HepG2 (cell line): ENCODE data around the gene KCNK6. TPM values are rescaled to one million over a fixed set of nuclear protein-coding genes. Genes with fewer than 3 reads are reported as not detected.

ENCODE experiments used
- BRD4 ChIP-seq: sonication (generic); formaldehyde crosslinking; IDR thresholded peaks from 2 replicates; pipeline ENCODE4 v1.4.0; 2020; ENCODE audit warnings: missing genetic modification reagents
- CREB1 ChIP-seq, 2 experiments: fragments of 450-650 bp in 1 of 2; IDR thresholded peaks; 2 replicates each; pipeline ENCODE4 v1.6.1; 2016 to 2017; ENCODE audit warnings: control low read depth in 1 of 2, mild to moderate bottlenecking in 1 of 2, missing compliant biosample characterization in 1 of 2, missing genetic modification characterization in 1 of 2
- GABPA ChIP-seq, 2 experiments: IDR thresholded peaks; 2 replicates each; pipeline ENCODE4 v1.6.1; 2011 to 2016; ENCODE audit warnings: low read depth in 2 of 2, low read length in 1 of 2, missing biosample characterization in 1 of 2, missing genetic modification characterization in 1 of 2
- KDM2A ChIP-seq: sonication (generic); formaldehyde crosslinking; IDR thresholded peaks from 2 replicates; pipeline ENCODE4 v1.4.0; 2020; ENCODE audit warnings: low read depth, missing genetic modification reagents, borderline replicate concordance
- KMT2B ChIP-seq: IDR thresholded peaks from 2 replicates; pipeline ENCODE4 v1.6.1; 2016; ENCODE audit warnings: missing genetic modification reagents, missing compliant biosample characterization
- NCOR1 ChIP-seq: fragments of 200-600 bp; sonication (generic); IDR thresholded peaks from 2 replicates; pipeline ENCODE4 v1.7.0; 2017; ENCODE audit warnings: antibody characterized with exemption, low read length, borderline replicate concordance
- RXRB ChIP-seq: IDR thresholded peaks from 2 replicates; pipeline ENCODE4 v1.6.1; 2016; ENCODE audit warnings: borderline replicate concordance, missing genetic modification reagents, missing compliant biosample characterization
- ZNF136 ChIP-seq: sonication (generic); formaldehyde crosslinking; IDR thresholded peaks from 2 replicates; pipeline ENCODE4 v1.8.1; 2022; ENCODE audit warnings: low read depth, mild to moderate bottlenecking, moderate library complexity, missing genetic modification reagents
- ZNF556 ChIP-seq: sonication (generic); formaldehyde crosslinking; IDR thresholded peaks from 2 replicates; pipeline ENCODE4 v1.4.0; 2020; ENCODE audit warnings: mild to moderate bottlenecking, missing genetic modification reagents, borderline replicate concordance
- ZNF773 ChIP-seq: sonication (generic); formaldehyde crosslinking; IDR thresholded peaks from 2 replicates; pipeline ENCODE4 v1.4.0; 2020; ENCODE audit warnings: missing genetic modification reagents, borderline replicate concordance
- polyA plus RNA-seq, 8 experiments: library from polyadenylated mRNA; depleted of rRNA in 3 of 8; stranded (reverse) in 7 of 8; unstranded in 1 of 8; fragments of >200 nt; fragmentation: Illumina TruSeq in 4 of 8; extraction: Trizol in 4 of 8; gene quantifications; 2 replicates each; pipeline versions ENCODE4 v1.2.1 to v1.2.3, GENCODE V29; 2011 to 2016; ENCODE audit warnings: low read depth in 4 of 8, missing spikeins in 1 of 8, mixed read lengths in 1 of 8; ENCODE audit not compliant: insufficient read depth in 1 of 8
- total RNA-seq, 5 experiments: library from RNA; depleted of rRNA; stranded (reverse); fragments of >200 nt; fragmentation: Illumina TruSeq; extraction: Trizol; gene quantifications; 2 replicates each; pipeline ENCODE4 v1.2.3, GENCODE V29; 2016; ENCODE audit warnings: low read depth in 1 of 5
- TF ChIP-seq, protein P1 (sequence below), 2 experiments: sonication (generic) in 1 of 2; formaldehyde crosslinking in 1 of 2; IDR thresholded peaks; 2 replicates each; pipeline versions ENCODE4 v1.4.0 to v1.6.1; 2018 to 2020; ENCODE audit warnings: missing genetic modification reagents in 2 of 2, borderline replicate concordance in 1 of 2, low read depth in 1 of 2, mild to moderate bottlenecking in 1 of 2, missing biosample characterization in 1 of 2
- TF ChIP-seq, protein P2 (sequence below): sonication (generic); formaldehyde crosslinking; IDR thresholded peaks from 2 replicates; pipeline ENCODE4 v1.4.0; 2020; ENCODE audit warnings: missing genetic modification reagents, borderline replicate concordance
- TF ChIP-seq, protein P3 (sequence below): fragments of 450-650 bp; IDR thresholded peaks from 2 replicates; pipeline ENCODE4 v1.6.1; 2017

KCNK6 gene
- total and polyA plus RNA-seq, 2 of the 13 experiments (the other 11 are each of a cell fraction or from before 2014, with no cell fraction given): 0.03 TPM; not detected in 1

DNA sequence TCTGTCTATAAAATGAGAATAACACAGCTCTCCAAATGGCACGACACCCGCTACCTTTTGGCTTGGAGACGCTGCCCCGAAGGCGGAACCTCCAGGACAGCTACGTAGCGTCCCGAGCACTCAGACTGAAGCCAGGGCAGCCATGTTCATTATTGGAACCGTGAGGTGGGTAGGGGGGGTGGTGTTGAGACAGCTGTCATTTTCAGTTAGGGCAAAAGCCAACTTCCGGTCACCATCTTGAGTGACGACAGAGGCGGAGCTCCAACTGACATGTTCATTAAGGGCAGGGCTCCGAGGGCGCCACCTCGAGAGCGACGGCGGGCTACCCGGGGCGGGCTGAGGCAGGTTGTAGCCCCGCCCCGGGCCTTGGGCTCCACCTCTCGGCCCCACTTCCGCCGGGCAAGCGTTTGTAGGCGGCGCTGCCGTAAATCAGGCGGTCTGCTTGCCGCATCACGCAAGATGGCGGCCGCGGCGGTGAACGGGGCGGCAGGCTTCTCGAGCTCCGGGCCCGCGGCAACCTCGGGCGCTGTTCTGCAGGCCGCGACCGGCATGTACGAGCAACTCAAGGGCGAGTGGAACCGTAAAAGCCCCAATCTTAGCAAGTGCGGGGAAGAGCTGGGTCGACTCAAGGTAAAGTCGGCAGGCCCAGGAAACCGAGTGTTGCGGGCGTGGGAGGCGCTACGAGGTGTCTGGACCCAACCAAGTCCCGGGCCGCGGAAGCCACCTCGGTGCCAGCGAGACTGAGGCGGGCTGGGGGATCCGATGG is 54.9 kb downstream of the KCNK6 start, which contains the start of gene PSMD8 (continued):
- TF ChIP-seq, protein P1, sequence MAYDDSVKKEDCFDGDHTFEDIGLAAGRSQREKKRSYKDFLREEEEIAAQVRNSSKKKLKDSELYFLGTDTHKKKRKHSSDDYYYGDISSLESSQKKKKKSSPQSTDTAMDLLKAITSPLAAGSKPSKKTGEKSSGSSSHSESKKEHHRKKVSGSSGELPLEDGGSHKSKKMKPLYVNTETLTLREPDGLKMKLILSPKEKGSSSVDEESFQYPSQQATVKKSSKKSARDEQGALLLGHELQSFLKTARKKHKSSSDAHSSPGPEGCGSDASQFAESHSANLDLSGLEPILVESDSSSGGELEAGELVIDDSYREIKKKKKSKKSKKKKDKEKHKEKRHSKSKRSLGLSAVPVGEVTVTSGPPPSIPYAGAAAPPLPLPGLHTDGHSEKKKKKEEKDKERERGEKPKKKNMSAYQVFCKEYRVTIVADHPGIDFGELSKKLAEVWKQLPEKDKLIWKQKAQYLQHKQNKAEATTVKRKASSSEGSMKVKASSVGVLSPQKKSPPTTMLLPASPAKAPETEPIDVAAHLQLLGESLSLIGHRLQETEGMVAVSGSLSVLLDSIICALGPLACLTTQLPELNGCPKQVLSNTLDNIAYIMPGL (CRISPR knock-in tag; IDR thresholded peaks at IDR 0.05; ENCODE audit: borderline replicate concordance in 1 of 2, low read depth in 1 of 2): peak; percentile 80 to 95; a peak in 3 of 4 replicates
- TF ChIP-seq CREB1 (IDR thresholded peaks at IDR 0.05) (peak; percentile 92), CREB1 (CRISPR knock-in tag; IDR thresholded peaks at IDR 0.05) (peak; percentile 94), KDM2A (CRISPR knock-in tag) (peak; percentile 92), NCOR1 (no peak), ZNF773 (CRISPR knock-in tag) (peak; percentile 77; the same call in 1 of the 2 replicates), GABPA (IDR thresholded peaks at IDR 0.05; ENCODE audit: low read depth, low read length) (peak; percentile 65), GABPA (CRISPR knock-in tag; IDR thresholded peaks at IDR 0.05; ENCODE audit: low read depth) (peak; percentile 95), ZNF136 (no peak), RXRB (peak; percentile 51), BRD4 (CRISPR knock-in tag) (peak; percentile 88), KMT2B (CRISPR knock-in tag) (peak; percentile 70; the same call in 1 of the 2 replicates), ZNF556 (CRISPR knock-in tag) (peak; percentile 93; the same call in 1 of the 2 replicates)
- TF ChIP-seq, protein P2, sequence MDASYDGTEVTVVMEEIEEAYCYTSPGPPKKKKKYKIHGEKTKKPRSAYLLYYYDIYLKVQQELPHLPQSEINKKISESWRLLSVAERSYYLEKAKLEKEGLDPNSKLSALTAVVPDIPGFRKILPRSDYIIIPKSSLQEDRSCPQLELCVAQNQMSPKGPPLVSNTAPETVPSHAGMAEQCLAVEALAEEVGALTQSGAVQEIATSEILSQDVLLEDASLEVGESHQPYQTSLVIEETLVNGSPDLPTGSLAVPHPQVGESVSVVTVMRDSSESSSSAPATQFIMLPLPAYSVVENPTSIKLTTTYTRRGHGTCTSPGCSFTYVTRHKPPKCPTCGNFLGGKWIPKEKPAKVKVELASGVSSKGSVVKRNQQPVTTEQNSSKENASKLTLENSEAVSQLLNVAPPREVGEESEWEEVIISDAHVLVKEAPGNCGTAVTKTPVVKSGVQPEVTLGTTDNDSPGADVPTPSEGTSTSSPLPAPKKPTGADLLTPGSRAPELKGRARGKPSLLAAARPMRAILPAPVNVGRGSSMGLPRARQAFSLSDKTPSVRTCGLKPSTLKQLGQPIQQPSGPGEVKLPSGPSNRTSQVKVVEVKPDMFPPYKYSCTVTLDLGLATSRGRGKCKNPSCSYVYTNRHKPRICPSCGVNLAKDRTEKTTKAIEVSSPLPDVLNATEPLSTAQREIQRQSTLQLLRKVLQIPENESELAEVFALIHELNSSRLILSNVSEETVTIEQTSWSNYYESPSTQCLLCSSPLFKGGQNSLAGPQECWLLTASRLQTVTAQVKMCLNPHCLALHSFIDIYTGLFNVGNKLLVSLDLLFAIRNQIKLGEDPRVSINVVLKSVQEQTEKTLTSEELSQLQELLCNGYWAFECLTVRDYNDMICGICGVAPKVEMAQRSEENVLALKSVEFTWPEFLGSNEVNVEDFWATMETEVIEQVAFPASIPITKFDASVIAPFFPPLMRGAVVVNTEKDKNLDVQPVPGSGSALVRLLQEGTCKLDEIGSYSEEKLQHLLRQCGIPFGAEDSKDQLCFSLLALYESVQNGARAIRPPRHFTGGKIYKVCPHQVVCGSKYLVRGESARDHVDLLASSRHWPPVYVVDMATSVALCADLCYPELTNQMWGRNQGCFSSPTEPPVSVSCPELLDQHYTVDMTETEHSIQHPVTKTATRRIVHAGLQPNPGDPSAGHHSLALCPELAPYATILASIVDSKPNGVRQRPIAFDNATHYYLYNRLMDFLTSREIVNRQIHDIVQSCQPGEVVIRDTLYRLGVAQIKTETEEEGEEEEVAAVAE (CRISPR knock-in tag): peak; percentile 78; the same call in 1 of the 2 replicates
- TF ChIP-seq, protein P3, sequence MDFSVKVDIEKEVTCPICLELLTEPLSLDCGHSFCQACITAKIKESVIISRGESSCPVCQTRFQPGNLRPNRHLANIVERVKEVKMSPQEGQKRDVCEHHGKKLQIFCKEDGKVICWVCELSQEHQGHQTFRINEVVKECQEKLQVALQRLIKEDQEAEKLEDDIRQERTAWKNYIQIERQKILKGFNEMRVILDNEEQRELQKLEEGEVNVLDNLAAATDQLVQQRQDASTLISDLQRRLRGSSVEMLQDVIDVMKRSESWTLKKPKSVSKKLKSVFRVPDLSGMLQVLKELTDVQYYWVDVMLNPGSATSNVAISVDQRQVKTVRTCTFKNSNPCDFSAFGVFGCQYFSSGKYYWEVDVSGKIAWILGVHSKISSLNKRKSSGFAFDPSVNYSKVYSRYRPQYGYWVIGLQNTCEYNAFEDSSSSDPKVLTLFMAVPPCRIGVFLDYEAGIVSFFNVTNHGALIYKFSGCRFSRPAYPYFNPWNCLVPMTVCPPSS: no peak
